Left hindlimb (tissue), 1 donor: ENCODE measurements around the gene TXNL1.
"Not testable (repeated sequence)": the region's sequence is repeated elsewhere in the genome, so short reads cannot be mapped to it uniquely, and the experiment has no call there.

Experiments used
- DNase-seq: peaks from one replicate; pipeline ENCODE4 v3.0.0-alpha.2; 2018

TXNL1 gene

GRCh38 chr18:56643381-56643780 is 5.0 kb upstream of the TXNL1 start:
- DNase-seq = no peak

- DNase-seq = no peak
Observed at GRCh38 chr18:56641714-56642337, 3.4 kb upstream of the TXNL1 start.

- no peak for DNase-seq
Observed at GRCh38 chr18:56639571-56639970, 1.2 kb upstream of the TXNL1 start.

GRCh38 chr18:56639104-56639381 is 651 bp upstream of the TXNL1 start:
- DNase-seq = no peak

- no peak for DNase-seq
Observed at GRCh38 chr18:56637711-56638231, 621 bp downstream of the TXNL1 start.

GRCh38 chr18:56637176-56637575 is 1.2 kb downstream of the TXNL1 start:
- no peak for DNase-seq

- no peak for DNase-seq
Observed at GRCh38 chr18:56635007-56635406, 3.4 kb downstream of the TXNL1 start.

- no peak for DNase-seq
Observed at GRCh38 chr18:56632070-56633022, 6.0 kb downstream of the TXNL1 start.

- no peak for DNase-seq
Observed at GRCh38 chr18:56627991-56628390, 10.4 kb downstream of the TXNL1 start.

- DNase-seq = no peak
Observed at GRCh38 chr18:56615738-56616520, 22.5 kb downstream of the TXNL1 start.

GRCh38 chr18:56606618-56607017 is 31.8 kb downstream of the TXNL1 start:
- no peak for DNase-seq

- no peak for DNase-seq
Observed at GRCh38 chr18:56598422-56598821, 40.0 kb downstream of the TXNL1 start.

- no peak for DNase-seq
Observed at GRCh38 chr18:56593906-56594305, 44.5 kb downstream of the TXNL1 start.

GRCh38 chr18:56580026-56580425 is 58.4 kb downstream of the TXNL1 start:
- DNase-seq = no peak

GRCh38 chr18:56579451-56579850 is 58.9 kb downstream of the TXNL1 start:
- DNase-seq = no peak

GRCh38 chr18:56576826-56577573 is 61.4 kb downstream of the TXNL1 start:
- DNase-seq = no peak

- DNase-seq = no peak
Observed at GRCh38 chr18:56575819-56576663, 62.4 kb downstream of the TXNL1 start.

GRCh38 chr18:56574861-56575260 is 63.5 kb downstream of the TXNL1 start:
- no peak for DNase-seq

- not testable (repeated sequence) for DNase-seq
Observed at GRCh38 chr18:56572267-56572666, 66.1 kb downstream of the TXNL1 start.

GRCh38 chr18:56570978-56571377 is 67.4 kb downstream of the TXNL1 start:
- no peak for DNase-seq

GRCh38 chr18:56569416-56569815 is 69.0 kb downstream of the TXNL1 start:
- no peak for DNase-seq

- no peak for DNase-seq
Observed at GRCh38 chr18:56568986-56569385, 69.4 kb downstream of the TXNL1 start.
